GM23338 (cell line): ENCODE data around the gene SELENOK. TPM values are rescaled to one million over a fixed set of nuclear protein-coding genes. Genes with fewer than 3 reads are reported as not detected.

Experiments used
- ATAC-seq: fragments of 200-7000 bp; cut with Tn5 transposase; 3 replicates; pipeline ENCODE4 v1.9.1; 2020
- DNase-seq: peaks from one replicate; pipeline ENCODE4 v3.0.0-alpha.2; 2015; ENCODE audit warnings: low spot score
- H2AFZ ChIP-seq: fragments of 200-600 bp; sonication (generic); 2 replicates; pipeline ENCODE4 v1.8.0; 2016; ENCODE audit warnings: antibody characterized with exemption, mild to moderate bottlenecking, moderate library complexity
- H3F3A ChIP-seq: fragments of 200-600 bp; sonication (generic); replicated peaks from 2 replicates; pipeline ENCODE4 v1.8.0; 2017; ENCODE audit warnings: antibody characterized with exemption, mixed run types, low read depth
- H3K27ac ChIP-seq: fragments of 200-600 bp; sonication (generic); 2 replicates; pipeline ENCODE4 v1.6.1; 2016; ENCODE audit warnings: low read depth
- H3K27me3 ChIP-seq: fragments of 200-600 bp; sonication (generic); 2 replicates; pipeline ENCODE4 v1.8.0; 2016; ENCODE audit warnings: mild to moderate bottlenecking, mixed run types, moderate library complexity; ENCODE audit not compliant: insufficient read depth
- H3K36me3 ChIP-seq: fragments of 200-600 bp; sonication (generic); 2 replicates; pipeline ENCODE4 v1.8.0; 2016; ENCODE audit warnings: mild to moderate bottlenecking; ENCODE audit not compliant: insufficient read depth
- H3K4me1 ChIP-seq: fragments of 200-600 bp; sonication (generic); 2 replicates; pipeline ENCODE4 v1.8.0; 2016; ENCODE audit warnings: mild to moderate bottlenecking, moderate library complexity; ENCODE audit not compliant: insufficient read depth
- H3K4me2 ChIP-seq: fragments of 200-600 bp; sonication (generic); 2 replicates; pipeline ENCODE4 v1.7.1; 2017; ENCODE audit warnings: mixed run types
- H3K4me3 ChIP-seq: fragments of 200-600 bp; sonication (generic); 2 replicates; pipeline ENCODE4 v1.6.1; 2016; ENCODE audit warnings: mixed run types
- H3K79me2 ChIP-seq: fragments of 200-600 bp; sonication (generic); replicated peaks from 2 replicates; pipeline ENCODE4 v1.8.0; 2017; ENCODE audit warnings: mild to moderate bottlenecking; ENCODE audit not compliant: insufficient read depth
- H3K9me2 ChIP-seq: fragments of 200-600 bp; sonication (generic); 2 replicates; pipeline ENCODE4 v1.8.0; 2017; ENCODE audit not compliant: insufficient read depth
- H4K20me1 ChIP-seq: fragments of 200-600 bp; sonication (generic); replicated peaks from 2 replicates; pipeline ENCODE4 v1.8.0; 2017; ENCODE audit warnings: mild to moderate bottlenecking; ENCODE audit not compliant: insufficient read depth
- H3K27ac Mint-ChIP-seq: 2 replicates; pipeline ENCODE4 v1.8.0; 2020; ENCODE audit warnings: inconsistent platforms, mild to moderate bottlenecking, moderate library complexity, mixed read lengths
- H3K27me3 Mint-ChIP-seq: 3 replicates; pipeline ENCODE4 v1.8.0; 2022; ENCODE audit warnings: low read depth, mild to moderate bottlenecking, moderate library complexity, mixed read lengths, inconsistent platforms; ENCODE audit not compliant: insufficient read depth, poor library complexity
- H3K36me3 Mint-ChIP-seq: 3 replicates; pipeline ENCODE4 v1.8.0; 2021; ENCODE audit warnings: low read depth, mild to moderate bottlenecking, inconsistent platforms, moderate library complexity, mixed read lengths
- H3K4me1 Mint-ChIP-seq: 3 replicates; pipeline ENCODE4 v1.8.0; 2020; ENCODE audit warnings: mild to moderate bottlenecking, inconsistent platforms, mixed read lengths
- H3K4me3 Mint-ChIP-seq: 3 replicates; pipeline ENCODE4 v1.8.0; 2021; ENCODE audit warnings: moderate library complexity, mild to moderate bottlenecking, inconsistent platforms, mixed read lengths
- H3K9me3 Mint-ChIP-seq: 3 replicates; pipeline ENCODE4 v1.8.0; 2020; ENCODE audit warnings: moderate library complexity, mild to moderate bottlenecking, inconsistent platforms, mixed read lengths
- CREB1 ChIP-seq: fragments of 250-450 bp; sonication (Bioruptor Pico); IDR thresholded peaks from 2 replicates; pipeline ENCODE4 v1.5.0; 2020; ENCODE audit warnings: low read depth, mild to moderate bottlenecking, moderate library complexity
- CTCF ChIP-seq, 2 experiments: fragments of 200-600 bp in 1 of 2; sonication (generic) in 1 of 2; conservative IDR thresholded peaks; 2 replicates each; pipeline versions ENCODE4 v1.5.1 to v1.6.1; 2016 to 2017; ENCODE audit warnings: antibody characterized with exemption in 2 of 2, low read depth in 2 of 2, mild to moderate bottlenecking in 2 of 2, moderate library complexity in 1 of 2
- ETS1 ChIP-seq: IDR thresholded peaks from 2 replicates; pipeline ENCODE4 v1.6.1; 2016; ENCODE audit warnings: antibody characterized with exemption
- EZH2 ChIP-seq: fragments of 200-600 bp; sonication (generic); IDR thresholded peaks from one replicate; pipeline ENCODE4 v1.8.0; 2017; ENCODE audit warnings: antibody characterized with exemption, mild to moderate bottlenecking, low read depth; ENCODE audit not compliant: unreplicated experiment
- EZH2phosphoT487 ChIP-seq: fragments of 200-600 bp; sonication (generic); IDR thresholded peaks from one replicate; pipeline ENCODE4 v1.8.1; 2018; ENCODE audit warnings: antibody characterized with exemption; ENCODE audit not compliant: unreplicated experiment
- JUNB ChIP-seq: IDR thresholded peaks from one replicate; pipeline ENCODE4 v1.6.1; 2016; ENCODE audit warnings: antibody characterized with exemption; ENCODE audit not compliant: unreplicated experiment
- NANOG ChIP-seq: IDR thresholded peaks from 2 replicates; pipeline ENCODE4 v1.6.1; 2016; ENCODE audit warnings: antibody characterized with exemption, borderline replicate concordance
- POLR2AphosphoS5 ChIP-seq: IDR thresholded peaks from 2 replicates; pipeline ENCODE4 v1.6.1; 2016; ENCODE audit warnings: antibody characterized with exemption, low read depth
- REST ChIP-seq: IDR thresholded peaks from one replicate; pipeline ENCODE4 v1.6.1; 2018; ENCODE audit warnings: antibody characterized with exemption; ENCODE audit not compliant: unreplicated experiment
- STAT1 ChIP-seq: IDR thresholded peaks from one replicate; pipeline ENCODE4 v1.6.1; 2016; ENCODE audit warnings: antibody characterized with exemption; ENCODE audit not compliant: unreplicated experiment
- ZNF114 ChIP-seq: fragments of 250-450 bp; sonication (Bioruptor Pico); IDR thresholded peaks from 2 replicates; pipeline ENCODE4 v1.5.0; 2020; ENCODE audit warnings: mild to moderate bottlenecking, moderate library complexity
- ZNF331 ChIP-seq: fragments of 250-450 bp; sonication (Bioruptor Pico); IDR thresholded peaks from 2 replicates; pipeline ENCODE4 v1.5.0; 2020; ENCODE audit warnings: low read depth, mild to moderate bottlenecking, moderate library complexity
- ZNF462 ChIP-seq: fragments of 250-450 bp; sonication (Bioruptor Pico); IDR thresholded peaks from 2 replicates; pipeline ENCODE4 v1.5.0; 2020; ENCODE audit warnings: mild to moderate bottlenecking, moderate library complexity
- polyA plus RNA-seq: library from polyadenylated mRNA; unstranded; fragments of >200 nt; fragmentation: Nextera tagmentation; extraction: Ambion mirVana; gene quantifications from 2 replicates; pipeline ENCODE4 v1.2.1, GENCODE V29; 2016
- total RNA-seq: library from RNA; depleted of rRNA; stranded (reverse); fragments of >200 nt; shearing (Covaris generic); gene quantifications from 2 replicates; pipeline ENCODE4 v1.2.3, GENCODE V29; 2014

Gene SELENOK
- total and polyA plus RNA-seq, 2 experiments from 2014 or later = 21.4 to 168 TPM

GRCh38 chr3:53843195-53844177 is 48.2 kb downstream of the SELENOK start:
- Histone ChIP-seq H3K36me3 (no peaks in the 10 kb centered on the region), H3K27ac (no peak overlapping the region), H3F3A (0 out of 2 replicates have a peak, but pooled peaks cover 5% of the 10 kb centered on the region), H3K9me2 (no peaks in the 10 kb centered on the region), H3K27me3 (peaks cover 20% of the 10 kb centered on the region), H3K4me3 (no peak overlapping the region), H3K4me2 (peak overlapping the region; percentile 29; the same call in 1 of the 2 replicates), H3K4me1 (peaks cover 15% of the 10 kb centered on the region), H4K20me1 (no peaks in the 10 kb centered on the region), H3K79me2 (peaks cover 7% of the 10 kb centered on the region; the same call in 1 of the 2 replicates), H2AFZ (no peak overlapping the region)
- H3K36me3 Mint-ChIP-seq = no peaks in the 10 kb centered on the region; the same call in 2 of the 3 replicates
- peaks cover 23% of the 10 kb centered on the region for H3K27me3 Mint-ChIP-seq
- ATAC-seq (no peak), DNase-seq (no peak)
- peaks cover 31% of the 10 kb centered on the region for H3K4me1 Mint-ChIP-seq
- no peak overlapping the region for H3K4me3 Mint-ChIP-seq
- no peak overlapping the region for H3K27ac Mint-ChIP-seq
- H3K9me3 Mint-ChIP-seq = no peaks in the 10 kb centered on the region
- TF ChIP-seq ZNF114 (CRISPR knock-in tag) = no peak
- TF ChIP-seq REST = no peak
- no peak for TF ChIP-seq CREB1
- no peak for TF ChIP-seq ETS1
- no peak for TF ChIP-seq POLR2AphosphoS5
- no peak for TF ChIP-seq ZNF331
- TF ChIP-seq EZH2 = no peak
- no peak for TF ChIP-seq ZNF462
- no peak for TF ChIP-seq NANOG
- TF ChIP-seq STAT1 = no peak
- TF ChIP-seq EZH2phosphoT487 = no peak
- no peak for TF ChIP-seq CTCF (conservative IDR thresholded peaks at IDR 0.05; ENCODE audit: low read depth in 2 of 2)
- no peak for TF ChIP-seq JUNB
